ENCODE results near the gene CAMKK2.

DNA sequence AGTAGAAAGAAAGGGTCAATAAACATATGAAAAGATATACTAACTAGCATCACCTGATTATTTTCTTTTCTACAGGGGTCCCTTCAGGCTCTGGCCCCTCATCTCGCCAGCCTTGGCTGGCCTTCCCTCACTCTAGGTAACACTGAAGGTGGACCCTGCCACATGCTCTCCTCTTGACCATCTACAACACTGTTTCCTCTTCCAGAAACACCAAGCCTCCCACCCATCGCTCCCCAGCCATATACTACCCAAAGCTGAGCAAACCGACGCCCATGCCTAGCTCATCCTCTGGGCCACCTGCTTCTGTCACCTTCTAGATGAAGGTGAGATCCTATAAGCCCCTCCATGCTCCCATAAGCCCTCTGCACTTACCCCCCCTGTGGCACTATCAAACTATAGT is 40.9 kb upstream of the CAMKK2 start:
- TF ChIP-seq, protein P1, sequence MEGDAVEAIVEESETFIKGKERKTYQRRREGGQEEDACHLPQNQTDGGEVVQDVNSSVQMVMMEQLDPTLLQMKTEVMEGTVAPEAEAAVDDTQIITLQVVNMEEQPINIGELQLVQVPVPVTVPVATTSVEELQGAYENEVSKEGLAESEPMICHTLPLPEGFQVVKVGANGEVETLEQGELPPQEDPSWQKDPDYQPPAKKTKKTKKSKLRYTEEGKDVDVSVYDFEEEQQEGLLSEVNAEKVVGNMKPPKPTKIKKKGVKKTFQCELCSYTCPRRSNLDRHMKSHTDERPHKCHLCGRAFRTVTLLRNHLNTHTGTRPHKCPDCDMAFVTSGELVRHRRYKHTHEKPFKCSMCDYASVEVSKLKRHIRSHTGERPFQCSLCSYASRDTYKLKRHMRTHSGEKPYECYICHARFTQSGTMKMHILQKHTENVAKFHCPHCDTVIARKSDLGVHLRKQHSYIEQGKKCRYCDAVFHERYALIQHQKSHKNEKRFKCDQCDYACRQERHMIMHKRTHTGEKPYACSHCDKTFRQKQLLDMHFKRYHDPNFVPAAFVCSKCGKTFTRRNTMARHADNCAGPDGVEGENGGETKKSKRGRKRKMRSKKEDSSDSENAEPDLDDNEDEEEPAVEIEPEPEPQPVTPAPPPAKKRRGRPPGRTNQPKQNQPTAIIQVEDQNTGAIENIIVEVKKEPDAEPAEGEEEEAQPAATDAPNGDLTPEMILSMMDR (IDR thresholded peaks at IDR 0.05; ENCODE audit: low read depth, low read length, poor library complexity, severe bottlenecking) = no peak
- TF ChIP-seq EZH2phosphoT487 (IDR thresholded peaks at IDR 0.05; ENCODE audit: borderline replicate concordance, low read length) = no peak

Data from DOHH2 (cell line).